Osteoblast (primary cell): ENCODE measurements around the gene SNAI3. TPM values are rescaled to one million over a fixed set of nuclear protein-coding genes. Genes with fewer than 3 reads are reported as not detected.

Experiments
- DNase-seq: peaks from one replicate; pipeline ENCODE4 v3.0.0; 2011; ENCODE audit warnings: low spot score, mixed read lengths; ENCODE audit not compliant: insufficient read length; ENCODE audit errors: missing footprints
- H2AFZ ChIP-seq: 2 replicates; pipeline ENCODE4 v1.6.0; 2011; ENCODE audit warnings: mild to moderate bottlenecking, low read length
- H3K27ac ChIP-seq: 2 replicates; pipeline ENCODE4 v1.5.1; 2011; ENCODE audit warnings: mild to moderate bottlenecking, low read depth, low read length, moderate library complexity
- H3K27me3 ChIP-seq: 2 replicates; pipeline ENCODE4 v1.6.0; 2012; ENCODE audit warnings: mild to moderate bottlenecking, control low read depth, inconsistent platforms, low read length, moderate library complexity; ENCODE audit not compliant: insufficient read depth
- H3K36me3 ChIP-seq: 2 replicates; pipeline ENCODE4 v1.5.1; 2011; ENCODE audit warnings: mild to moderate bottlenecking, low read length, control low read depth, moderate library complexity; ENCODE audit not compliant: insufficient read depth
- H3K4me1 ChIP-seq: 2 replicates; pipeline ENCODE4 v1.5.1; 2011; ENCODE audit warnings: mild to moderate bottlenecking, low read length, control low read depth, moderate library complexity; ENCODE audit not compliant: insufficient read depth
- H3K4me2 ChIP-seq: 2 replicates; pipeline ENCODE4 v1.6.0; 2011; ENCODE audit warnings: mild to moderate bottlenecking, low read length; ENCODE audit not compliant: insufficient read depth
- H3K4me3 ChIP-seq: fragments of 200-600 bp; sonication (generic); 3 replicates; pipeline ENCODE4 v1.5.1; 2012; ENCODE audit warnings: mild to moderate bottlenecking, low read length, inconsistent platforms; ENCODE audit not compliant: insufficient read depth
- H3K79me2 ChIP-seq: 2 replicates; pipeline ENCODE4 v1.6.0; 2012; ENCODE audit warnings: mild to moderate bottlenecking, low read length, control low read depth, inconsistent platforms; ENCODE audit not compliant: insufficient read depth
- H3K9me3 ChIP-seq: 2 replicates; pipeline ENCODE4 v1.5.1; 2011; ENCODE audit warnings: low read depth, low read length, control low read depth
- H4K20me1 ChIP-seq: 2 replicates; pipeline ENCODE4 v1.6.0; 2012; ENCODE audit warnings: mild to moderate bottlenecking, low read length, control low read depth; ENCODE audit not compliant: insufficient read depth
- total RNA-seq: library from RNA; depleted of rRNA; stranded (reverse); fragments of >200 nt; gene quantifications from 2 replicates; pipeline ENCODE4 v1.2.3, GENCODE V29; 2012
- TF ChIP-seq, protein P1 (sequence below): IDR thresholded peaks from 2 replicates; pipeline ENCODE4 v1.5.1; 2011; ENCODE audit warnings: mild to moderate bottlenecking, low read depth, low read length, moderate library complexity; ENCODE audit errors: extremely low read depth

Gene SNAI3
- total RNA-seq, 1 donor = not detected

- H2AFZ ChIP-seq = no peak overlapping the region
- H3K9me3 ChIP-seq = no peaks in the 10 kb centered on the region
- peaks cover 52% of the 10 kb centered on the region for H3K36me3 ChIP-seq
- no peak overlapping the region for H3K4me3 ChIP-seq
- TF ChIP-seq, protein P1, sequence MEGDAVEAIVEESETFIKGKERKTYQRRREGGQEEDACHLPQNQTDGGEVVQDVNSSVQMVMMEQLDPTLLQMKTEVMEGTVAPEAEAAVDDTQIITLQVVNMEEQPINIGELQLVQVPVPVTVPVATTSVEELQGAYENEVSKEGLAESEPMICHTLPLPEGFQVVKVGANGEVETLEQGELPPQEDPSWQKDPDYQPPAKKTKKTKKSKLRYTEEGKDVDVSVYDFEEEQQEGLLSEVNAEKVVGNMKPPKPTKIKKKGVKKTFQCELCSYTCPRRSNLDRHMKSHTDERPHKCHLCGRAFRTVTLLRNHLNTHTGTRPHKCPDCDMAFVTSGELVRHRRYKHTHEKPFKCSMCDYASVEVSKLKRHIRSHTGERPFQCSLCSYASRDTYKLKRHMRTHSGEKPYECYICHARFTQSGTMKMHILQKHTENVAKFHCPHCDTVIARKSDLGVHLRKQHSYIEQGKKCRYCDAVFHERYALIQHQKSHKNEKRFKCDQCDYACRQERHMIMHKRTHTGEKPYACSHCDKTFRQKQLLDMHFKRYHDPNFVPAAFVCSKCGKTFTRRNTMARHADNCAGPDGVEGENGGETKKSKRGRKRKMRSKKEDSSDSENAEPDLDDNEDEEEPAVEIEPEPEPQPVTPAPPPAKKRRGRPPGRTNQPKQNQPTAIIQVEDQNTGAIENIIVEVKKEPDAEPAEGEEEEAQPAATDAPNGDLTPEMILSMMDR = no peak
- H3K27ac ChIP-seq = no peak overlapping the region
- DNase-seq = no peak
- no peaks in the 10 kb centered on the region for H3K4me1 ChIP-seq
- H4K20me1 ChIP-seq = peaks cover 44% of the 10 kb centered on the region
- peaks cover 26% of the 10 kb centered on the region for H3K79me2 ChIP-seq
- no peak overlapping the region for H3K4me2 ChIP-seq
- no peaks in the 10 kb centered on the region for H3K27me3 ChIP-seq
These were observed 48.0 kb upstream of the SNAI3 start for GRCh38 chr16:88734361-88734728.

- no peaks in the 10 kb centered on the region for H3K9me3 ChIP-seq
- no peak overlapping the region for H3K4me3 ChIP-seq
- TF ChIP-seq, protein P1 = no peak
- peaks cover 39% of the 10 kb centered on the region for H4K20me1 ChIP-seq
- H3K4me1 ChIP-seq = no peaks in the 10 kb centered on the region
- H3K79me2 ChIP-seq = peaks cover 24% of the 10 kb centered on the region
- H2AFZ ChIP-seq = no peak overlapping the region
- H3K27me3 ChIP-seq = no peaks in the 10 kb centered on the region
- H3K27ac ChIP-seq = no peak overlapping the region
- no peak overlapping the region for H3K4me2 ChIP-seq
- peaks cover 48% of the 10 kb centered on the region for H3K36me3 ChIP-seq
- no peak for DNase-seq
These were observed 47.5 kb upstream of the SNAI3 start for GRCh38 chr16:88733630-88734360.

DNA sequence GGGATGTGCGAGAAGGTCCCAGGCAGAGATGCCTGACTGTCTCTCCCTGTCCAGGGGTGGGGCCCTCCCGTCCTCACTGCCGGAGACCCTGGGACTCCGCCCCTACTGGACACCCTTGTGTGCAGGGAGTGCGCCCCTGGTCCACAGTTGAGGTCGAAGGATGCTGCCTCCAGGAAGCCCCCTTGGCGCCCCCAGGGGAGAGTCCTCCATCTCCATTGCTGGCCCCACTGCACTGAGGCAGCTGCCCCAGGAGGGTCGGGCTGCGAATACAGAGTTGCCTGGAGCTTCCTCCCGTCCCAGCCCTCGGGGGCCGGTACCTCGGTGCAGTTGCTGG lies 46.6 kb upstream of the SNAI3 start:
- Histone ChIP-seq H3K4me3 (no peak overlapping the region), H2AFZ (no peak overlapping the region), H3K9me3 (no peaks in the 10 kb centered on the region), H3K36me3 (peaks cover 41% of the 10 kb centered on the region), H3K4me1 (no peaks in the 10 kb centered on the region), H4K20me1 (peaks cover 38% of the 10 kb centered on the region), H3K27me3 (no peaks in the 10 kb centered on the region), H3K27ac (no peak overlapping the region), H3K79me2 (peaks cover 19% of the 10 kb centered on the region), H3K4me2 (no peak overlapping the region)
- TF ChIP-seq, protein P1 = no peak
- DNase-seq = no peak

GRCh38 chr16:88732172-88732960 lies 46.1 kb upstream of the SNAI3 start:
- peaks cover 19% of the 10 kb centered on the region for H3K79me2 ChIP-seq
- H4K20me1 ChIP-seq = peaks cover 33% of the 10 kb centered on the region
- no peak overlapping the region for H3K27ac ChIP-seq
- no peak overlapping the region for H3K4me2 ChIP-seq
- no peak for DNase-seq
- no peak overlapping the region for H3K4me3 ChIP-seq
- H3K27me3 ChIP-seq = no peaks in the 10 kb centered on the region
- H3K9me3 ChIP-seq = no peaks in the 10 kb centered on the region
- TF ChIP-seq, protein P1 = no peak
- no peaks in the 10 kb centered on the region for H3K4me1 ChIP-seq
- H3K36me3 ChIP-seq = peaks cover 43% of the 10 kb centered on the region
- no peak overlapping the region for H2AFZ ChIP-seq
